Mesothelial cell of epicardium (in vitro differentiated cells): ENCODE data around the gene LCLAT1. TPM values are rescaled to one million over a fixed set of nuclear protein-coding genes. Genes with fewer than 3 reads are reported as not detected.
"Not testable (repeated sequence)": the region's sequence is repeated elsewhere in the genome, so short reads cannot be mapped to it uniquely, and the experiment has no call there.

ENCODE experiments used
- DNase-seq, 2 experiments: peaks; one replicate each; pipeline ENCODE4 v3.0.0; 2021; ENCODE audit warnings: low spot score in 2 of 2; ENCODE audit not compliant: unreplicated experiment in 2 of 2
- H3K27ac Mint-ChIP-seq: 2 replicates; pipeline ENCODE4 v1.8.0; 2021; ENCODE audit warnings: mixed read lengths
- H3K27me3 Mint-ChIP-seq: 2 replicates; pipeline ENCODE4 v1.8.0; 2021; ENCODE audit warnings: low read depth, mixed read lengths
- H3K36me3 Mint-ChIP-seq: 2 replicates; pipeline ENCODE4 v1.8.0; 2021; ENCODE audit warnings: mixed read lengths
- H3K4me1 Mint-ChIP-seq: 2 replicates; pipeline ENCODE4 v1.8.0; 2021; ENCODE audit warnings: mixed read lengths
- H3K4me3 Mint-ChIP-seq: 2 replicates; pipeline ENCODE4 v1.8.0; 2021; ENCODE audit warnings: mild to moderate bottlenecking, moderate library complexity, mixed read lengths
- H3K9me3 Mint-ChIP-seq: 2 replicates; pipeline ENCODE4 v1.8.0; 2021; ENCODE audit warnings: mixed read lengths
- CTCF ChIP-seq: fragments of 200-600 bp; sonication (generic); IDR thresholded peaks from one replicate; pipeline ENCODE4 v1.5.0; 2021; ENCODE audit warnings: antibody characterized with exemption; ENCODE audit not compliant: unreplicated experiment
- total RNA-seq: library from RNA; stranded (reverse); gene quantifications from 3 replicates; pipeline ENCODE4 v1.2.1, GENCODE V29; 2021

Gene LCLAT1
- total RNA-seq, 1 donor from 2014 or later, result 23.2 TPM

GRCh38 chr2:30608643-30609042 is 161.6 kb downstream of the LCLAT1 start:
- Mint-ChIP-seq H3K36me3 (peaks cover 12% of the 10 kb centered on the region), H3K27me3 (no peaks in the 10 kb centered on the region), H3K4me1 (peaks cover 26% of the 10 kb centered on the region), H3K4me3 (no peak overlapping the region), H3K9me3 (peaks cover 14% of the 10 kb centered on the region), H3K27ac (no peak overlapping the region)
- no peak for TF ChIP-seq CTCF
- no peak for DNase-seq

- H3K4me3 Mint-ChIP-seq, result no peak overlapping the region
- H3K36me3 Mint-ChIP-seq, result peaks cover 6% of the 10 kb centered on the region
- no peak for TF ChIP-seq CTCF
- peak overlapping the region; percentile 86 for H3K27ac Mint-ChIP-seq
- H3K9me3 Mint-ChIP-seq, result peaks cover 8% of the 10 kb centered on the region
- H3K4me1 Mint-ChIP-seq, result peaks cover 31% of the 10 kb centered on the region
- H3K27me3 Mint-ChIP-seq, result no peaks in the 10 kb centered on the region
- no peak for DNase-seq
Measured at GRCh38 chr2:30611583-30611982, 164.5 kb downstream of the LCLAT1 start.

- DNase-seq, result no peak
- H3K4me1 Mint-ChIP-seq, result peaks cover 31% of the 10 kb centered on the region
- peaks cover 6% of the 10 kb centered on the region for H3K9me3 Mint-ChIP-seq
- peaks cover 4% of the 10 kb centered on the region for H3K36me3 Mint-ChIP-seq
- TF ChIP-seq CTCF, result no peak
- H3K4me3 Mint-ChIP-seq, result no peak overlapping the region
- peak overlapping the region; percentile 86 for H3K27ac Mint-ChIP-seq
- H3K27me3 Mint-ChIP-seq, result no peaks in the 10 kb centered on the region
Measured at GRCh38 chr2:30612371-30612770, 165.3 kb downstream of the LCLAT1 start.

GRCh38 chr2:30613001-30613400 is 166.0 kb downstream of the LCLAT1 start:
- H3K27ac Mint-ChIP-seq, result peak overlapping the region; percentile 86
- TF ChIP-seq CTCF, result no peak

DNA sequence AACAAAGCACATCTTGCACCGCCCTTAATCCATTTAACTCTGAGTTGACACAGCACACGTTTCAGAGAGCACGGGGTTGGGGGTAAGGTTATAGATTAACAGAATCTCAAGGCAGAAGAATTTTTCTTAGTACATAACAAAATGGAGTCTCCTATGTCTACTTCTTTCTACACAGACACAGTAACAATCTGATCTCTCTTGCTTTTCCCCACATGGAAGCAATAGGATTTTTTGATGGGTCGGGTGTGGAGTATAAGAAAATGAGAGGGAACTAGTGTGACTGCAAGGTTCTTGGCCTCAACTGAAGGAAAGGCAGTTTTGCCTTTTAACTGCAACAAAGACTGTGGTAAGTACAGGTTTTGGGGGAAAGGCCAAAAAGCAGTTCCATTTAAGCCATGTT is 167.2 kb downstream of the LCLAT1 start:
- peaks cover 31% of the 10 kb centered on the region for H3K4me1 Mint-ChIP-seq
- not testable (repeated sequence) for H3K4me3 Mint-ChIP-seq, H3K36me3 Mint-ChIP-seq, H3K27me3 Mint-ChIP-seq, DNase-seq, H3K9me3 Mint-ChIP-seq, H3K27ac Mint-ChIP-seq

More at GRCh38 chr2:30613001-30613400, 166.0 kb downstream of the LCLAT1 start:
- H3K4me3 Mint-ChIP-seq, result no peak overlapping the region
- DNase-seq, result no peak
- peaks cover 7% of the 10 kb centered on the region for H3K36me3 Mint-ChIP-seq
- peaks cover 7% of the 10 kb centered on the region for H3K9me3 Mint-ChIP-seq
- no peaks in the 10 kb centered on the region for H3K27me3 Mint-ChIP-seq
- peaks cover 31% of the 10 kb centered on the region for H3K4me1 Mint-ChIP-seq

DNA sequence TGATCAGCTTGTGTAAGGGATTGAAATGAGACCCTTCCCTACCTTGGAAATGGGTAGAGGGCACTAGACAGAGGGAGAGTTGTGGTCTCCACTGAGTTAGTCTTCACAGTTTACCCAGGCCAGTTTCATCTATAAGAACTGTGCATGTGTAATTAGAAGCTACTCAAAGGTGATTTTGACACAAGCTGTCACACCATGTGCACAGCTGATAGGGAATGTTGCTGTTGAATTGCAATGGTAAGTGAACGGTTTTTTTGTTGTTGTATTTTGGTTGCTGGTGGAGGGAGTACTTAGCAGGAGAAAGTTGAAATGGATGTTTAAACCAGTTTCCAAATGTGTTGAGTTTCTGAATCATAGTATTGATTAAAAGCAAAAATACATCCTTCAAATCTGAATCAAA is 168.9 kb downstream of the LCLAT1 start:
- H3K4me3 Mint-ChIP-seq, result no peak overlapping the region
- H3K27me3 Mint-ChIP-seq, result no peaks in the 10 kb centered on the region

More for the DNA sequence above, 168.9 kb downstream of the LCLAT1 start:
- Mint-ChIP-seq H3K4me1 (peaks cover 29% of the 10 kb centered on the region), H3K9me3 (peaks cover 6% of the 10 kb centered on the region), H3K36me3 (peaks cover 5% of the 10 kb centered on the region), H3K27ac (no peak overlapping the region)
- DNase-seq, result no peak
- no peak for TF ChIP-seq CTCF
